ENCODE results near the gene CLEC6A. TPM values are rescaled to one million over a fixed set of nuclear protein-coding genes. Genes with fewer than 3 reads are reported as not detected.
A peak's percentile ranks its signal among the peaks of the same experiment; 100 is the strongest.
"Not testable (repeated sequence)": the region's sequence is repeated elsewhere in the genome, so short reads cannot be mapped to it uniquely, and the experiment has no call there.

CLEC6A gene
- 3.9 TPM for total RNA-seq (ENCODE audit: insufficient read depth, low replicate concordance)

- no peak for DNase-seq (ENCODE audit: low spot score)
Measured at GRCh38 chr12:8455727-8456360, at the start of gene CLEC6A. Gene CLEC6A (plus strand): TSS chr12:8455962. CDS start chr12:8456112, 150 bp downstream.

- DNase-seq (ENCODE audit: low spot score), result not testable (repeated sequence)
Measured at GRCh38 chr12:8419576-8419975, 36.2 kb upstream of the CLEC6A start.

GRCh38 chr12:8420506-8420905 is 35.3 kb upstream of the CLEC6A start:
- DNase-seq (ENCODE audit: low spot score), result no peak

DNA sequence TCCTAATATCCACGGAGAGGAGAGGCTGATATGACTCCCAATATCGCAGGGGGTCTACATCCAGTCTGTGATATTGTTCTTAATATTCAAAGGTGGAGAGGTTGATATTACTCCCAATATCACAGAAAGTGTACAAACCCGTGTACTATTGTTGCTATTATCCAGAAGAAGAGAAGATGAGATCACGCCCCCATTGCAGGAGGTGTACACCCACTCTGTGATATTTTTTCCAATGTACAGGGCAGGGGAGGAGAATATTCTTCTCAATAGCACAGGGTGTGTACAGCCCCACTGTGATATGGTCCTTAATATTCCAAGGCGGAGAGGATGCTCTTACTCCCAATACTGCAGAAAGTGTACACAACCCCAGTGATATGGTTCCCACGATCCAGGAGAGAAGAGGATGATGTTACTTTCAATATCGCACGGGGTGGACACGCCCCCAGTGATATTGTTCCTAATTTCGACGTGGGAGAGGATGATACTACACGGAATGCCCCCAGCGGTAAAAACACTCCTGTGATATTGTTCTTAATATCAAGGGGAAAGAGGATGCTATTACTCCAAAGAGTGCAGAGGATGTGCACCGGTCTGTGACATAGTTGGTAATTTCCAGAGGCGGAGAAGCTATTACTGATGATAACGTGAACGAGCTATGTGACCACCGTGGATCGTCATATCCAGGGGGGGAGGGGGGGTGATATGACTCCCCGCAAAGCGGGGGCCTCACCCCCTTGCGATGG is 11.1 kb upstream of the CLEC6A start:
- DNase-seq (ENCODE audit: low spot score), result not testable (repeated sequence)

DNA sequence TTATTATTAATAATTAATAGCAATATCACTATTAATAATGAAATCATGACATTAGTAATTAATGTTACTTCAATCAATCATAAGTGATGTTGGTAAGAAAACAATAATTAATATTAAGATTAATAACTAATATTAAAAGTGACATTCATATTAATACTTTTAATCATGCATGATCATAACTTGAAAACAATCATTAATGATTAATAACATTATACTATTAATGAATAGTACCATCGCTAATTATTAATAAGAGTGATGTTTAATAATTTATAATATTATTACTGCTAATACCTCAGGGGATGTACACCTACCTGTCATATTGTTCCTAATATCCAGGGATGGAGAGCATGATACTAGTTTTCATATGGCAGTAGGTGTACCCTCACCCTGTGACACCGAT is 10.0 kb upstream of the CLEC6A start:
- DNase-seq (ENCODE audit: low spot score), result no peak

DNA sequence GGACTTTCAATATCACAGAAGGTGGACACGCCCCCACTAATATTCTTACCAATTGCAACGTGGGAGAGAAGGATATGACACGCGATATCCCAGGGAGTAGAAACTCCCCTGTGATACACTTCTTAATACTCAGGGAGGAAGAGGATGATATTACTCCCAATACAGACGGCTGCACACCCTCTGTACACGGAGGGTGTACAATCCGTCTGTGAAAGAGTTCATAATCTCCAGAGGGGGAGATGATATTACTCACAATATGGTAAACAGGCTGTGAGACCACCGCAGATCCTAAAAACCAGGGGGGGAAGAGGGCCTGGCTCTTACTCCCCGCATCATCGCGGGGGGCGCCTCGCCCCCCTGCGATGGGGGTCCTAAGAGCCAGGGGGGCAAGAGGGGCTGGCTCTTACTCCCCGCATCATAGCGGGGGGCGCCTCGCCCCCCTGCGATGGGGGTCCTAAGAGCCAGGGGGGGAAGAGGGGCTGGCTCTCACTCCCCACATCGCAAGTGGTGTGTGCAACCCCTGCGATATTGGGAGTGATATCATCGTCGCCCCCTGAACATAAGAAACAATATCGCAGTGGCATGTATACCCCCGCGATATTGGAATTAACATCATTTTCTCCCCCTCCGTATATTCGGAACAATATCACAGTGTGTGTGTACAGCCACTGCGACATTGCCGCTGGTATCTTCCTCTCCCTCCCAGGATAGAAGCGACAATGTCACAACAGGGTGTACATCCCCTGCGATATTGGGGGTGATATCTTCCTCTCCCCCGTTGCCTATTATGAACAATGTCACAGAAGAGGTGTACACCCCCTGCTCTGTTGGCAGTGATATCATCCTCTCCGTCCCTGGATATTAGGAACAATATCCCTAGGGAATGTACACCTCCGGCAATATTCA is 8.9 kb upstream of the CLEC6A start:
- DNase-seq (ENCODE audit: low spot score), result peak; percentile 0

GRCh38 chr12:8449355-8449859 is 6.4 kb upstream of the CLEC6A start:
- peak; percentile 0 for DNase-seq (ENCODE audit: low spot score)

GRCh38 chr12:8452036-8452435 is 3.7 kb upstream of the CLEC6A start:
- no peak for DNase-seq (ENCODE audit: low spot score)

GRCh38 chr12:8453021-8453513 is 2.7 kb upstream of the CLEC6A start:
- DNase-seq (ENCODE audit: low spot score), result no peak

- DNase-seq (ENCODE audit: low spot score), result no peak
Measured at GRCh38 chr12:8453796-8454195, 2.0 kb upstream of the CLEC6A start.

DNA sequence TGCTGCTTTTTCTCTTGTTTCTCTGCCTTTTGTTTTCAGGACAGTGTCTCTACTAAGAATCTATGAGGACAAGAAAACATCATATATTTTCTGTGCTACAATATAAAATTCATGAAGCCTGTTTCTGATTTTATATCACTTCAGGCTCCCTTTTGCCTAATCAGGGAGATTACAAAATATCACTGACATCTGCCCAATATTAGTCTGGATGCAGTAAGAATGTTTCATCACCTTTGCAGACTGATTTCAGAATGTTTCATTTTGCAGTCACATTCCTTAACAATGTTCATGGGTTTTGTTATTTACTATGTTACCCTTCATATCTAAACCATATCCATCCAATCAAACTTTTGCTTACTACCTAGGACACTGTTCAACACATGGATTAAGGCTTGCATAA is 491 bp upstream of the CLEC6A start:
- no peak for DNase-seq (ENCODE audit: low spot score)

GRCh38 chr12:8461426-8461825 is 5.7 kb downstream of the CLEC6A start:
- DNase-seq (ENCODE audit: low spot score), result no peak

- no peak for DNase-seq (ENCODE audit: low spot score)
Measured at GRCh38 chr12:8465301-8465996, 9.7 kb downstream of the CLEC6A start.

- DNase-seq (ENCODE audit: low spot score), result no peak
Measured at GRCh38 chr12:8466241-8466640, 10.5 kb downstream of the CLEC6A start.

GRCh38 chr12:8471090-8471489 is 15.3 kb downstream of the CLEC6A start:
- no peak for DNase-seq (ENCODE audit: low spot score)

DNA sequence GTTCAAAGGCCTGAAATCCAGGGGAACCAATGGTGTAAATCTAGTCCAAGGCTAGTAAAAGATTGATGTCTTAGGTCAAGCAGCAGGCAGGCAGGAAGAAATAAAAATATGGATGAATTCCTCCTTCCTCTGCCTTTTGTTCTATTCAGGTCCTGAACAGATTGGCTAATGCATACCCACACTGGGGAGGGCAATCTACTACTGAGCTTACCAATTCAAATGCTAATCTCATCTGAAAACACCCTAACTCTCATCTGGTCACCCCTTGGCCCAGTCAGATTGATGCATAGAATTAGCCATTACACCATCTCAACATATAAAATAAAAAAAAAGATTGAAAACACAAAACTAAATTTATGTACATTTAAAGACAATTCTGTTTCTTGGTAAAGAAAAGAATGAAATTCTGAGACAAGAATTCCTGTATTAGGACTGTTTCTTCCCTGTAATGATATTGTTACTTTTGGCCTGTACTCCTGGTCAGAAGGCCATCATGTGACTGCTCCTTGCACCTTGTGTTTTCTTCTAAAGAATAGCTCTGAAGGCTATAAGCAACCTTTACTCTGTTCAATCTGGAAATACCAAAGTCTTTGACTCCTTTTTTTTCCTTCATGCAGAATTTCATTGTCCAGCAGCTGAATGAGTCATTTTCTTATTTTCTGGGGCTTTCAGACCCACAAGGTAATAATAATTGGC is 19.9 kb downstream of the CLEC6A start:
- no peak for DNase-seq (ENCODE audit: low spot score)

DNA sequence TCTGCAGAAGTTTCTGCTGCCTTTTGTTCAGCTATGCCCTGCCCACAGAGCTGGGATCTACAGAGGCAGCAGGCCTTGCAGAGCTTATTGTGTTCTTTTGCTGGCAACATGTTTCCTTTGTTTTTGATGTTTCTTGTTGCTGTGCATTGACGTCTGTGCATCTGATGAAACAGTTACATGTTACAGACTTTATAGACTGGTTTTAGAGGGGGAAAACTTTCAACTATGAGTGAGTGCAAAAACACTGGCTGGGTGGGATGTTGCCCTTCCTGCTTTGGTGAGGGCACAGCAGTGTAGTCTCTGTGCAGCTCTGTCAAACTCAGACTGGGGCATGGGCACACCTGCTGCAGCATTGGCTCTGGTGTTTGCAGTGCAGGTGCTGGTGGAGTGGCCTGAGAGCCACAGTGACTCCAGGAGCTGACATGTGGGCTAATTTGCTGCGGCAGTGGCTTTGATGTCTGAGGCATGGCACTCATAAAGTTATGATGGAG is 26.9 kb downstream of the CLEC6A start:
- DNase-seq (ENCODE audit: low spot score), result no peak

DNA sequence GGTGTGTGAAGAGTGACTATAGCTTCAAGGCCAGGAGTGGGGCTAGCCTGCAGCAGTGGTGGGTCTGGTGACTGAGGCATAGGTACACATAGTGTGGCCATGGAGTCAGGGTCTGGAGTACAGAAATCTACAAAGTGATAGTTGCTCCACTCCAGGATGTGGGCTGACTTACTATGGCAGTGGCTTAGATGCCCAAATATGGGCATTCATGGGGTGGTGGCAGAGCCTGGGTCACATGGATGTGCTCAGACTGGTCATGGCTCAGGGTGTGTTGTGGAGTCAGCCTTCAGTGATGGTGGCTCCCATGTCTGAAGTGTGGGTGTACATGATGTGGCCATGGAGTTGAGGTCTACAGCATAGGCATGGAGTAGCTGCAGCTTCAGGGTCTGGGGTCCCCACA is 27.3 kb downstream of the CLEC6A start:
- DNase-seq (ENCODE audit: low spot score), result no peak

- no peak for DNase-seq (ENCODE audit: low spot score)
Measured at GRCh38 chr12:8491646-8492530, 36.1 kb downstream of the CLEC6A start.

Measured in umbilical cord (tissue), 2 donors.